ENCODE measurements around the gene HSPA1L. TPM values are rescaled to one million over a fixed set of nuclear protein-coding genes. Genes with fewer than 3 reads are reported as not detected.

HSPA1L gene
- total and polyA plus RNA-seq, 2 donors (not counting 1 experiment from before 2014, with no cell fraction given) = 0.81 to 2.0 TPM

GRCh38 chr6:31769684-31770371 is 45.3 kb downstream of the HSPA1L start:
- ATAC-seq (ENCODE audit: low read depth) (peak; percentile 98), DNase-seq (peak; percentile 87)
- Histone ChIP-seq H2AFZ (ENCODE audit: insufficient read depth, low read depth, low read length, poor library complexity, severe bottlenecking) (no peak overlapping the region), H3K9ac (ENCODE audit: low read length) (no peak overlapping the region), H3K4me1 (ENCODE audit: control insufficient read depth in 2 of 2, insufficient read depth in 2 of 2, low read length in 2 of 2) (peaks cover 0 to 9% of the 10 kb centered on the region in 2 donors), H3K9me3 (ENCODE audit: control extremely low read depth in 1 of 3, control insufficient read depth in 2 of 3, insufficient read depth in 1 of 3, low read length in 2 of 3) (no peaks in the 10 kb centered on the region), H3K27ac (ENCODE audit: low read length in 2 of 2) (no peak overlapping the region), H3K79me2 (ENCODE audit: control insufficient read depth, insufficient read depth, low read length) (no peaks in the 10 kb centered on the region), H3K4me2 (replicated peaks; ENCODE audit: low read depth, low read length, poor library complexity, severe bottlenecking) (no peak overlapping the region), H4K20me1 (ENCODE audit: control insufficient read depth, insufficient read depth, low read length, poor library complexity, severe bottlenecking) (no peaks in the 10 kb centered on the region), H3K27me3 (replicated peaks in 1 of 4; ENCODE audit: control extremely low read depth in 1 of 4, control insufficient read depth in 3 of 4, insufficient read depth in 4 of 4, low read length in 3 of 4) (no peaks in the 10 kb centered on the region), H3K36me3 (replicated peaks in 1 of 2; ENCODE audit: control extremely low read depth in 1 of 2, control insufficient read depth in 1 of 2, extremely low read depth in 1 of 2, insufficient read depth in 2 of 2, low read length in 1 of 2) (no peaks in the 10 kb centered on the region), H3K4me3 (ENCODE audit: control extremely low read depth in 1 of 5, extremely low read depth in 1 of 5, insufficient read depth in 1 of 5, low read depth in 2 of 5, low read length in 4 of 5) (no peak overlapping the region)
- ChIA-PET POLR2A (interaction anchor here (0.7 to 2.4 kb wide), 7 partner anchors 29 to 117 kb away, joined by 3 to 8 read pairs (median 4); partner anchors contain the start of genes BAG6, DDAH2 and MSH5), CTCF (interaction anchor here (0.6 to 4.5 kb wide), 28 partner anchors 9 to 242 kb away, joined by 3 to 51 read pairs (median 5); partner anchors contain the start of genes ABHD16A, BAG6, CLIC1 and DDAH2)
- Mint-ChIP-seq H3K4me3 (no peak overlapping the region), H3K27ac (peak overlapping the region; percentile 32), H3K9me3 (ENCODE audit: insufficient read depth) (no peaks in the 10 kb centered on the region), H3K27me3 (no peaks in the 10 kb centered on the region), H3K4me1 (peaks cover 13% of the 10 kb centered on the region)
- intact Hi-C loops (cut with micrococcal nuclease) = loop anchor here (1.0 to 5.0 kb wide), 3 partner anchors 41 to 90 kb away; partner anchors contain the start of gene DDAH2
- WGBS (ENCODE audit: insufficient coverage) = 71% methylated on average over 7 of the region's 12 CpGs
- TF ChIP-seq CTCF (IDR thresholded peaks at IDR 0.05) (peak; percentile 74), EZH2 (IDR thresholded peaks at IDR 0.05; ENCODE audit: borderline replicate concordance, insufficient read depth, low read depth, low read length, poor library complexity, severe bottlenecking) (no peak)
